Progenitor cell of endocrine pancreas (in vitro differentiated cells): ENCODE data around the gene PHYHD1. TPM values are rescaled to one million over a fixed set of nuclear protein-coding genes. Genes with fewer than 3 reads are reported as not detected.
A peak's percentile ranks its signal among the peaks of the same experiment; 100 is the strongest.
"Not testable (repeated sequence)": the region's sequence is repeated elsewhere in the genome, so short reads cannot be mapped to it uniquely, and the experiment has no call there.

Source experiments
- DNase-seq: peaks from one replicate; pipeline ENCODE4 v3.0.0; 2021; ENCODE audit warnings: low spot score; ENCODE audit not compliant: unreplicated experiment
- H3K27ac Mint-ChIP-seq: 2 replicates; pipeline ENCODE4 v1.8.0; 2021; ENCODE audit warnings: mild to moderate bottlenecking, moderate library complexity, mixed read lengths
- H3K27me3 Mint-ChIP-seq: 2 replicates; pipeline ENCODE4 v1.8.0; 2021; ENCODE audit warnings: mixed read lengths
- H3K36me3 Mint-ChIP-seq: 2 replicates; pipeline ENCODE4 v1.8.0; 2022; ENCODE audit warnings: mixed read lengths; ENCODE audit not compliant: insufficient read depth
- H3K4me1 Mint-ChIP-seq: 2 replicates; pipeline ENCODE4 v1.8.0; 2021; ENCODE audit warnings: low read depth, mixed read lengths
- H3K4me3 Mint-ChIP-seq: 2 replicates; pipeline ENCODE4 v1.8.0; 2021; ENCODE audit warnings: low read depth, mild to moderate bottlenecking, moderate library complexity, mixed read lengths
- H3K9me3 Mint-ChIP-seq: 2 replicates; pipeline ENCODE4 v1.8.0; 2021; ENCODE audit warnings: low read depth, mixed read lengths
- total RNA-seq: library from RNA; stranded (reverse); gene quantifications from 2 replicates; pipeline ENCODE4 v1.2.1, GENCODE V29; 2021
- TF ChIP-seq, protein P1 (sequence below): fragments of 200-600 bp; sonication (generic); IDR thresholded peaks from one replicate; pipeline ENCODE4 v1.5.0; 2021; ENCODE audit warnings: antibody characterized with exemption, mild to moderate bottlenecking; ENCODE audit not compliant: unreplicated experiment

Gene PHYHD1
- total RNA-seq, 1 donor from 2014 or later, result 19.9 TPM

DNA sequence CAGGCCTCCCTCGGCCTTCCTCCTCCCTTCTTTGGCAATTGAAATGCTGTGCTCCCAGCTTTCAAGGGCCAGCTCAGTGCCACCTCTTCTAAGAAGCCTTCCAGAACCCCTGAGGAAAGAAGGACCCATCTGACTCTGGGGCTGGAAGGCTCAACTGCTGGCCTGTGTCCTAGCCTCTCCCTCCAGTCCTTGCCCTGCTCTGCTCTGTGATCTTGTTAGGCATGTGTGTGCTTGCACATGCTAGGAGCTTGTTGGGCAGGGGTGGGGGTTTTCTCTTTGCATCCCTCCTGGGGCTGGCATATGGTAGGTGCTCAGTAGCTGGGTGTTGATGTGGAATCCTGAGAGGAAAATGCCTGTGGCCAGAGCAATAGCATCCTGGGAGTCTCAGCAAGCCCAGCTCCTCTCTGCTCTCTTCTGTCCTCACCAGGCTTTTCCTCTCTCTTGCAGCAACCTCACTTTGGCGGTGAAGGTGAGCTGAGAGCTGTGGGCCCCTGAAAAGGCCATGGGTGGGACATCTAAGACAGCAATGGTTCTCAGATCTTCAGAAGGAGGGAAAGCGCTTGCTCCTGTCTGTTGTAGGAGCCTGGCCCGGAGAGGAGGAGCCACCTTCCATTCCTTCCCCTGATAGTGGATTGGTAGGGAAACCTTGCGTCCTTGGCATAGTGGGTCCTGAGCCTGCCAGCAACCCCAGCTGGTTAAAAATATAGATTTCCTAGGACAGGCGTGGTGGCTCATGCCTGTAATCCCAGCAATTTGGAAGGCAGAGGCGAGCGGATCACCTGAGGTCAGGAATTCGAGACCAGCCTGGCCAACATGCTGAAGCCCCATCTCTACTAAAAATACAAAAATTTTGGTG is 16.8 kb downstream of the PHYHD1 start:
- H3K4me1 Mint-ChIP-seq, result no peaks in the 10 kb centered on the region
- no peaks in the 10 kb centered on the region for H3K27me3 Mint-ChIP-seq
- H3K4me3 Mint-ChIP-seq, result no peak overlapping the region
- no peaks in the 10 kb centered on the region for H3K36me3 Mint-ChIP-seq
- DNase-seq, result no peak
- TF ChIP-seq, protein P1, sequence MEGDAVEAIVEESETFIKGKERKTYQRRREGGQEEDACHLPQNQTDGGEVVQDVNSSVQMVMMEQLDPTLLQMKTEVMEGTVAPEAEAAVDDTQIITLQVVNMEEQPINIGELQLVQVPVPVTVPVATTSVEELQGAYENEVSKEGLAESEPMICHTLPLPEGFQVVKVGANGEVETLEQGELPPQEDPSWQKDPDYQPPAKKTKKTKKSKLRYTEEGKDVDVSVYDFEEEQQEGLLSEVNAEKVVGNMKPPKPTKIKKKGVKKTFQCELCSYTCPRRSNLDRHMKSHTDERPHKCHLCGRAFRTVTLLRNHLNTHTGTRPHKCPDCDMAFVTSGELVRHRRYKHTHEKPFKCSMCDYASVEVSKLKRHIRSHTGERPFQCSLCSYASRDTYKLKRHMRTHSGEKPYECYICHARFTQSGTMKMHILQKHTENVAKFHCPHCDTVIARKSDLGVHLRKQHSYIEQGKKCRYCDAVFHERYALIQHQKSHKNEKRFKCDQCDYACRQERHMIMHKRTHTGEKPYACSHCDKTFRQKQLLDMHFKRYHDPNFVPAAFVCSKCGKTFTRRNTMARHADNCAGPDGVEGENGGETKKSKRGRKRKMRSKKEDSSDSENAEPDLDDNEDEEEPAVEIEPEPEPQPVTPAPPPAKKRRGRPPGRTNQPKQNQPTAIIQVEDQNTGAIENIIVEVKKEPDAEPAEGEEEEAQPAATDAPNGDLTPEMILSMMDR, result no peak
- no peak overlapping the region for H3K27ac Mint-ChIP-seq
- H3K9me3 Mint-ChIP-seq, result no peaks in the 10 kb centered on the region

DNA sequence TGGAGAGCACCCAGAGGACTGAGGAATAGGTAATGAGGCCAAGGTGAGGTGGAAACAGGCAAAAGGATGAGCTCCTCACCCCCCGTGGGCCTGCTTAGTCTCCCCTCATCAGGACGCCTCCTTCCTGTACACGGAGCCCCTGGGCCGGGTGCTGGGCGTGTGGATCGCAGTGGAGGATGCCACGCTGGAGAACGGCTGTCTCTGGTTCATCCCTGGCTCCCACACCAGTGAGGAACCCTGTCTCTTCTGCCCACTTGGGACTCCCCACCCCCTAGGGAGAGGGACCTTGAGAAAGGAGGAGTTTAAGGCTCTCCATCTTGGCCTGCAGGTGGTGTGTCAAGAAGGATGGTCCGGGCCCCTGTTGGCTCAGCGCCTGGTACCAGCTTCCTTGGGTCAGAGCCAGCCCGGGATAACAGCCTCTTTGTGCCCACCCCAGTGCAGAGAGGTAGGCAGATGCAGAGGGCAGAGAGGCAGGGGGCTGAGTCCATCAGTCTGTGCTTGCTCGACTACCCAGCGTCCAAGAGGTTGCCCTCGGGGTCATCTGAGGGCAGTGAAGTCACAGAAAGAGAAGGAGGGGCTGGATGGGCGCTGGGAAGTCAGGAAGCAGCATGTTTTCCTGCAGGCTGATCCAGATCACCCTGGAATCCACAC is 19.6 kb downstream of the PHYHD1 start:
- H3K27me3 Mint-ChIP-seq, result no peaks in the 10 kb centered on the region
- DNase-seq, result no peak
- H3K27ac Mint-ChIP-seq, result no peak overlapping the region
- peaks cover 3% of the 10 kb centered on the region for H3K4me1 Mint-ChIP-seq
- no peaks in the 10 kb centered on the region for H3K36me3 Mint-ChIP-seq
- no peak overlapping the region for H3K4me3 Mint-ChIP-seq
- H3K9me3 Mint-ChIP-seq, result no peaks in the 10 kb centered on the region
- TF ChIP-seq, protein P1, result no peak

DNA sequence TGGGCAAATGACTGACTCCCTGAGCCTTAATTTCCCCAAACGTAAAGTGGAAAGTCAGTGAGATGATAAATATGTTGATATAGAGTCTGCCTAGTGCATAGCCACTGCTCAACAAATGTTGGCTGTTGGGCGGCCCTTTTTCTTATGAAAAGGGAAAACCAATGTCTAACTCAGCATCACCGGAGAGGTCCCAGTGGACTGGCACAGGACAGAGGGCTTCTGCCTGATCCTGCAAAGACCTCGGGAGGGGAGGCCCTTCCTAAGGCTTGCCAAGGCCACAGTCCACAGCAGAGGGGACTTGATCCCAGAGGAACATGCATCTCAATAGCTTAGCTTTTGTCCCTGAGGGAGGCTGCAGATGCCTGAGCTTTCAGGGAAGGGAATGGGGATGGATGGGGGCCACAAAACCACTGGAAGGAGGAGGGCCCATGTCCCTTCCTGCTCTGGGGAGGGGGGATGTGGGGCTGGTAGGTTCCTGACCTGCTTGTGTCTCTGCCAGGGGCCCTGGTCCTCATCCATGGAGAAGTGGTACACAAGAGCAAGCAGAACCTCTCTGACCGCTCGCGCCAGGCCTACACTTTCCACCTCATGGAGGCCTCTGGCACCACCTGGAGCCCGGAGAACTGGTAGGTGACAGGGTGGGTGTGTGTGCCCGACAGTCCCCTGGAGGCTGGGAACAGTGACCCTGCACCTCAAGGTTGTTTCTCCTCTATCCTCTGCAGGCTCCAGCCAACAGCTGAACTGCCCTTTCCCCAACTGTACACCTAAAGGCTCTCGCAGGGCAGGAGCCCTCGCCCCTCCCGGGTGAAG is 20.4 kb downstream of the PHYHD1 start:
- no peak for DNase-seq
- Mint-ChIP-seq H3K4me1 (peaks cover 4% of the 10 kb centered on the region), H3K4me3 (no peak overlapping the region), H3K9me3 (no peaks in the 10 kb centered on the region), H3K27ac (no peak overlapping the region), H3K36me3 (peaks cover 4% of the 10 kb centered on the region), H3K27me3 (no peaks in the 10 kb centered on the region)
- TF ChIP-seq, protein P1, result no peak

DNA sequence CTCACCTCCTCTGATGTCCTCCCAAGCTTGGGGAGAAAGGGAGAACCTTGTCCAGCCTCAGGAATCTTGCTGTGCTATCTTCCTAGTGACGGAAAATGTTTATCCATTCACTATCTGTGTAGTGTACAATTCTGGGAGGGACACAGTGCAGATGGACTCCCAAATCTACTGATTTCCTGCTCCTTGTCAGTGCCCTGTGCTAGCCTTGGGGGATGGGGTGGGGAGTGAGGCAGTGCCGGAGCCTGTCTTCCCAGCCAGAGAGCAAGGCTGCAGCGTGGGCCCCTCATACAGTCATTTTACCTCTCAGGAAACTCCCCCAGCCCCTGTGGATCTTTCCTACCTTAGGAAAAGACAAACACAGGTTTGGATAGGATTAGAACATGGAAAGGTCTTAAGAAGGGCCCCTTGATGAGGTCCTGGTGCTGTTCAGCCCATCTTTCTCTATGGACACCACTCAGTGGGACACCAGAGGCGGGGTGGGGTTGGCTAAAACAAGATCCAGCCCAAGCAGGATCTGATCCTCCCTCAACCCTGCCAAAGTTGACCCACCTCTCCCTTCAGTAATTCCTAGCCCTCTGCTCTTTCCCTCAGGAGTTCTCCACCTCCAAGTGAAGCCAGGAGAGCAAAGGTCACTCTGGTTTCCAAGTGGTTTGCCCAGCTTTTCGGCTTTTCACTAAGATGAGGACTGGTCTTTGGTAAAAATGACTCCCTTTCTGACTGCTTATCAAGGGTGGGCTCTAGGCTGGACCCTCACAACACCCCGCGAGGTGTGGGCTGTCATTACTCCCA is 23.2 kb downstream of the PHYHD1 start:
- no peak overlapping the region for H3K4me3 Mint-ChIP-seq
- H3K9me3 Mint-ChIP-seq, result no peaks in the 10 kb centered on the region
- peaks cover 12% of the 10 kb centered on the region for H3K4me1 Mint-ChIP-seq
- DNase-seq, result no peak
- TF ChIP-seq, protein P1, result no peak
- H3K27me3 Mint-ChIP-seq, result no peaks in the 10 kb centered on the region
- H3K27ac Mint-ChIP-seq, result peak overlapping the region; percentile 71
- peaks cover 6% of the 10 kb centered on the region for H3K36me3 Mint-ChIP-seq

DNA sequence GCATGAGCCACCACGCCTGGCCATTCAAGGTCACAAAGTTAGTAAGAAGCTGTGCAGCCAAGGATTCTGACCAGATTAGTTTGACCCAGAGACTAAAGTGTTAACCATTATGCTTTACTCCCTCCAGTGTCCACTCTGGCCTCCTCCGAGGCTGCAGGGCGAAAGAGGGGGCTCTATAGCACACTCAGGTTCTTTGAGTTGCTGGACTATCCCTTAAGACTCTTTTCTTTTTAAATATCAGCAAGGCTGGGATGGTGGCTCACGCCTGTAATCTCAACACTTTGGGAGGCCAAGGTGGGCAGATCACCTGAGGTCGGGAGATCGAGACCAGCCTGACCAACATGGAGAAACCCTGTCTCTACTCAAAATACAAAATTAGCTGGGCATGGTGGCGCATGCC is 24.2 kb downstream of the PHYHD1 start:
- not testable (repeated sequence) for H3K27ac Mint-ChIP-seq, DNase-seq, H3K4me3 Mint-ChIP-seq, H3K27me3 Mint-ChIP-seq, H3K9me3 Mint-ChIP-seq, H3K36me3 Mint-ChIP-seq
- H3K4me1 Mint-ChIP-seq, result peaks cover 12% of the 10 kb centered on the region
